GM12878 (cell line): Measurements from ENCODE around the gene VCX2. TPM values are rescaled to one million over a fixed set of nuclear protein-coding genes. Genes with fewer than 3 reads are reported as not detected.

Source experiments
- ATAC-seq: fragments of 200-7000 bp; cut with Tn5 transposase; 3 replicates; pipeline ENCODE4 v1.9.1; 2020; ENCODE audit warnings: mild to moderate bottlenecking, moderate library complexity
- BruUV-seq: library from RNA; stranded (reverse); fragments of 400-500 nt; replicated peaks from 2 replicates; lab custom pipeline; 2021; lab: Mats Ljungman, UMichigan
- CTCF ChIA-PET: fragments of 300-600 bp; sonication (Branson Sonifier 250); formaldehyde crosslinking; extraction: SDS; loops from one replicate; lab custom pipeline; 2021; ENCODE audit warnings: inconsistent platforms; lab: Yijun Ruan, JAX
- POLR2A ChIA-PET: fragments of 350-600 bp; formaldehyde crosslinking; extraction: SDS; loops from one replicate; lab custom pipeline; 2021; ENCODE audit warnings: inconsistent platforms; lab: Charles Lee
- RAD21 ChIA-PET: fragments of 300-600 bp; sonication (Branson Sonifier 250); formaldehyde crosslinking; loops from one replicate; lab custom pipeline; 2023; ENCODE audit warnings: antibody characterized with exemption; ENCODE audit not compliant: unreplicated experiment; lab: Charles Lee
- SMC1A ChIA-PET: fragments of 300-600 bp; sonication (Branson Sonifier 250); formaldehyde crosslinking; loops from one replicate; lab custom pipeline; 2023; ENCODE audit not compliant: unreplicated experiment, uncharacterized antibody; lab: Charles Lee
- DNase-seq: peaks from one replicate; pipeline ENCODE4 v3.0.0-alpha.2; 2011; ENCODE audit warnings: low read depth, low spot score
- FAIRE-seq: peaks from 3 replicates; lab custom pipeline; 2011; peaks lifted over from hg19 to GRCh38; lab: Jason Lieb, UNC
- H2AFZ ChIP-seq: 2 replicates; pipeline ENCODE4 v1.6.0; 2011; ENCODE audit warnings: low read depth, low read length, control low read depth; ENCODE audit not compliant: control insufficient read depth
- H3K27ac ChIP-seq: 2 replicates; pipeline ENCODE4 v1.5.1; 2011; ENCODE audit warnings: control low read depth; ENCODE audit not compliant: control insufficient read depth, insufficient read depth
- H3K27me3 ChIP-seq, 2 experiments: replicated peaks in 1 of 2; 2 replicates each; pipeline versions ENCODE4 v1.6.0 to v1.6.1; 2011; ENCODE audit warnings: low read length in 1 of 2; ENCODE audit not compliant: control insufficient read depth in 2 of 2, insufficient read depth in 2 of 2
- H3K36me3 ChIP-seq, 2 experiments: 2 replicates each; pipeline ENCODE4 v1.5.1; 2011; ENCODE audit warnings: low read length in 1 of 2; ENCODE audit not compliant: control insufficient read depth in 2 of 2, insufficient read depth in 2 of 2
- H3K4me1 ChIP-seq: 2 replicates; pipeline ENCODE4 v1.6.1; 2011; ENCODE audit warnings: mild to moderate bottlenecking, low read length, moderate library complexity, mixed read lengths; ENCODE audit not compliant: control insufficient read depth, insufficient read depth
- H3K4me2 ChIP-seq: 2 replicates; pipeline ENCODE4 v1.6.0; 2011; ENCODE audit warnings: control low read depth; ENCODE audit not compliant: control insufficient read depth, insufficient read depth
- H3K4me3 ChIP-seq: fragments of 200-600 bp; sonication (generic); 2 replicates; pipeline ENCODE4 v1.5.1; 2016
- H3K79me2 ChIP-seq: 2 replicates; pipeline ENCODE4 v1.6.0; 2011; ENCODE audit warnings: low read length; ENCODE audit not compliant: control insufficient read depth, insufficient read depth
- H3K9ac ChIP-seq: 2 replicates; pipeline ENCODE4 v1.8.0; 2011; ENCODE audit warnings: low read length, control low read depth, mixed read lengths; ENCODE audit not compliant: control insufficient read depth, insufficient read depth
- H3K9me3 ChIP-seq: replicated peaks from 3 replicates; pipeline ENCODE4 v1.5.1; 2011; ENCODE audit warnings: mild to moderate bottlenecking, low read length; ENCODE audit not compliant: control insufficient read depth, insufficient read depth
- H4K20me1 ChIP-seq: 2 replicates; pipeline ENCODE4 v1.6.0; 2011; ENCODE audit not compliant: control insufficient read depth, insufficient read depth
- CBFB ChIP-seq: IDR thresholded peaks from 2 replicates; pipeline ENCODE4 v1.6.1; 2016; ENCODE audit warnings: antibody characterized with exemption, low read depth
- DPF2 ChIP-seq: fragments of 450-650 bp; IDR thresholded peaks from 2 replicates; pipeline ENCODE4 v1.6.1; 2017; ENCODE audit warnings: mild to moderate bottlenecking
- FOXM1 ChIP-seq: IDR thresholded peaks from 2 replicates; pipeline ENCODE4 v1.6.1; 2012; ENCODE audit warnings: low read depth, mild to moderate bottlenecking, inconsistent platforms, low read length, moderate library complexity
- GABPA ChIP-seq: IDR thresholded peaks from 2 replicates; pipeline ENCODE4 v1.6.1; 2014; ENCODE audit warnings: antibody characterized with exemption, low read depth, mild to moderate bottlenecking, inconsistent platforms
- IRF4 ChIP-seq: IDR thresholded peaks from 2 replicates; pipeline ENCODE4 v1.6.1; 2011; ENCODE audit warnings: low read depth, low read length
- IRF5 ChIP-seq: fragments of 450-650 bp; IDR thresholded peaks from 2 replicates; pipeline ENCODE4 v1.6.1; 2017; ENCODE audit warnings: borderline replicate concordance
- JUNB ChIP-seq: IDR thresholded peaks from 2 replicates; pipeline ENCODE4 v1.6.1; 2016; ENCODE audit warnings: antibody characterized with exemption, mild to moderate bottlenecking
- LARP7 ChIP-seq: fragments of 450-650 bp; IDR thresholded peaks from 2 replicates; pipeline ENCODE4 v1.6.1; 2017; ENCODE audit warnings: mild to moderate bottlenecking
- RELB ChIP-seq: fragments of 450-650 bp; IDR thresholded peaks from 2 replicates; pipeline ENCODE4 v1.6.1; 2017; ENCODE audit warnings: low read depth, mild to moderate bottlenecking, moderate library complexity
- RUNX3 ChIP-seq: IDR thresholded peaks from 2 replicates; pipeline ENCODE4 v1.6.1; 2012; ENCODE audit warnings: low read length, inconsistent platforms
- SRF ChIP-seq, 2 experiments: IDR thresholded peaks; 2 replicates each; pipeline ENCODE4 v1.6.1; 2011; ENCODE audit warnings: low read depth in 2 of 2, low read length in 2 of 2, mild to moderate bottlenecking in 1 of 2, moderate library complexity in 1 of 2
- ZBED1 ChIP-seq: IDR thresholded peaks from 2 replicates; pipeline ENCODE4 v1.6.1; 2016; ENCODE audit warnings: borderline replicate concordance
- WGBS: methylation state at CpG from one replicate; pipeline ENCODE4 v1.1.6; 2016; ENCODE audit warnings: low lambda C conversion rate; ENCODE audit not compliant: insufficient replicate concordance, insufficient coverage; ENCODE audit errors: missing lambda C conversion rate; 5-methylcytosine and 5-hydroxymethylcytosine counted together
- in situ Hi-C: fragments of 300-500 bp; cut with MboI; formaldehyde crosslinking; loops from 9 replicates; pipeline ENCODE4 v1.14.3; 2018; ENCODE audit warnings: mixed read lengths
- intact Hi-C: fragments of 100-400 bp; cut with micrococcal nuclease; formaldehyde crosslinking; loops from one replicate; pipeline ENCODE4 v1.14.2; 2022; ENCODE audit not compliant: unreplicated experiment
- polyA plus RNA-seq, 11 experiments: library from polyadenylated mRNA; depleted of rRNA in 4 of 11; unstranded in 6 of 11; stranded (reverse) in 5 of 11; fragments of >200 nt; fragmentation: Nextera tagmentation in 4 of 11; fragmentation: Illumina TruSeq in 1 of 11; extraction: Ambion mirVana in 4 of 11; extraction: Trizol in 1 of 11; gene quantifications; 1 replicate in 1 of 11; 2 replicates in 10 of 11; pipeline versions ENCODE4 v1.2.1 to v1.2.3, GENCODE V29; 2011 to 2016; ENCODE audit warnings: inconsistent platforms in 2 of 11, missing spikeins in 2 of 11, low read depth in 1 of 11
- total RNA-seq, 4 experiments: library from RNA; depleted of rRNA in 3 of 4; stranded (reverse); fragments of >200 nt in 3 of 4; fragmentation: Illumina TruSeq in 1 of 4; extraction: Trizol in 1 of 4; gene quantifications; 2 replicates each; pipeline versions ENCODE4 v1.2.1 to v1.2.3, GENCODE V29; 2013 to 2021

Gene VCX2
- total and polyA plus RNA-seq, 10 of the 15 experiments (the other 5 are each of a cell fraction or from before 2014, with no cell fraction given) = not detected

- Histone ChIP-seq H3K27me3 (no peaks in the 10 kb centered on the region), H2AFZ (no peak overlapping the region), H3K9ac (no peak overlapping the region)
- intact Hi-C loops = no loop called here
- TF ChIP-seq GABPA = no peak
- TF ChIP-seq SRF (IDR thresholded peaks at IDR 0.05; ENCODE audit: low read depth in 2 of 2, low read length in 2 of 2) = no peak
- TF ChIP-seq FOXM1 = no peak
- TF ChIP-seq CBFB = no peak
- TF ChIP-seq DPF2 = no peak
- TF ChIP-seq JUNB = no peak
- no peak for TF ChIP-seq IRF4
- no peak for TF ChIP-seq IRF5
- no peak for TF ChIP-seq LARP7
- TF ChIP-seq RELB = no peak
- TF ChIP-seq RUNX3 = no peak
- no peak for TF ChIP-seq ZBED1
- TF ChIP-seq, all 136 proteins: peak for 0
- H3K4me2 ChIP-seq = no peak overlapping the region
- H4K20me1 ChIP-seq = no peaks in the 10 kb centered on the region
- ChIA-PET RAD21 (no interaction called here), SMC1A (no interaction called here), POLR2A (no interaction called here), CTCF (interaction anchor here (1.7 kb wide), 1 partner anchor 74 kb away, joined by 3 read pairs; no protein-coding TSS in a partner anchor)
- no TSS peak for BruUV-seq
- ATAC-seq (no peak), DNase-seq (no peak), FAIRE-seq (no peak)
- no peaks in the 10 kb centered on the region for H3K9me3 ChIP-seq
- H3K79me2 ChIP-seq = no peaks in the 10 kb centered on the region
- WGBS = 19% methylated on average over 8 of the region's 8 CpGs
- no peak overlapping the region for H3K27ac ChIP-seq
- in situ Hi-C loops = no loop called here
- H3K4me1 ChIP-seq = no peaks in the 10 kb centered on the region
- H3K36me3 ChIP-seq = no peaks in the 10 kb centered on the region
- H3K4me3 ChIP-seq = no peak overlapping the region
Observed at GRCh38 chrX:8201896-8202331, 30.8 kb upstream of the VCX2 start.
